T-helper 17 cell (primary cell): ENCODE results near the gene FADS3. TPM values are rescaled to one million over a fixed set of nuclear protein-coding genes. Genes with fewer than 3 reads are reported as not detected.

Source experiments
- ATAC-seq: fragments of 150-1000 bp; cut with Tn5 transposase; 2 replicates; pipeline ENCODE4 v1.10.0; 2021; ENCODE audit warnings: mild to moderate bottlenecking, moderate library complexity
- DNase-seq, 3 donors: peaks; one replicate each; pipeline versions ENCODE4 v3.0.0 to v3.0.0-alpha.2; 2020 to 2021
- H3K9me3 ChIP-seq: one replicate; pipeline ENCODE4 v1.7.0; 2013; ENCODE audit warnings: low read length, mild to moderate bottlenecking; ENCODE audit not compliant: control insufficient read depth, poor library complexity, severe bottlenecking
- H3K27ac Mint-ChIP-seq: one replicate; pipeline ENCODE4 v1.8.0; 2022; ENCODE audit warnings: mild to moderate bottlenecking, moderate library complexity, mixed read lengths
- H3K27me3 Mint-ChIP-seq: one replicate; pipeline ENCODE4 v1.8.0; 2022; ENCODE audit warnings: mixed read lengths
- H3K36me3 Mint-ChIP-seq: one replicate; pipeline ENCODE4 v1.8.0; 2022; ENCODE audit warnings: low read depth, mixed read lengths
- H3K4me1 Mint-ChIP-seq: one replicate; pipeline ENCODE4 v1.8.0; 2022; ENCODE audit warnings: mild to moderate bottlenecking, mixed read lengths
- H3K4me3 Mint-ChIP-seq: one replicate; pipeline ENCODE4 v1.8.0; 2022; ENCODE audit warnings: mild to moderate bottlenecking, moderate library complexity, mixed read lengths
- total RNA-seq, 4 donors: library from RNA in 2 of 4; stranded (reverse) in 2 of 4; gene quantifications; one replicate each; pipeline ENCODE4 v1.2.3 and lab custom pipeline; 2022 to 2026

The FADS3 gene
- total RNA-seq, 2 donors from 2014 or later = 8.5 to 14.5 TPM

- no peaks in the 10 kb centered on the region for H3K36me3 Mint-ChIP-seq
- H3K9me3 ChIP-seq = no peaks in the 10 kb centered on the region
- no peak overlapping the region for H3K27ac Mint-ChIP-seq
- DNase-seq (no peak), ATAC-seq (no peak)
- peaks cover 38% of the 10 kb centered on the region for H3K27me3 Mint-ChIP-seq
- peaks cover 5% of the 10 kb centered on the region for H3K4me1 Mint-ChIP-seq
- H3K4me3 Mint-ChIP-seq = no peak overlapping the region
These were observed 19.9 kb upstream of the FADS3 start for GRCh38 chr11:61911128-61911700.

- peaks cover 33% of the 10 kb centered on the region for H3K27me3 Mint-ChIP-seq
These were observed 19.1 kb upstream of the FADS3 start for GRCh38 chr11:61910187-61911127.

GRCh38 chr11:61908730-61909316 is 17.5 kb upstream of the FADS3 start:
- H3K4me3 Mint-ChIP-seq = no peak overlapping the region
- no peaks in the 10 kb centered on the region for H3K36me3 Mint-ChIP-seq
- DNase-seq = no peak
- H3K9me3 ChIP-seq = no peaks in the 10 kb centered on the region
- peaks cover 3% of the 10 kb centered on the region for H3K4me1 Mint-ChIP-seq
- H3K27ac Mint-ChIP-seq = no peak overlapping the region
- H3K27me3 Mint-ChIP-seq = peaks cover 22% of the 10 kb centered on the region
- no peak for ATAC-seq

More at GRCh38 chr11:61910187-61911127, 19.1 kb upstream of the FADS3 start:
- Mint-ChIP-seq H3K4me1 (peaks cover 4% of the 10 kb centered on the region), H3K36me3 (no peaks in the 10 kb centered on the region), H3K27ac (no peak overlapping the region), H3K4me3 (no peak overlapping the region)
- no peaks in the 10 kb centered on the region for H3K9me3 ChIP-seq
- ATAC-seq (no peak), DNase-seq (peak in 1 of 3 donors; percentile 0)

- H3K9me3 ChIP-seq = no peaks in the 10 kb centered on the region
- Mint-ChIP-seq H3K4me1 (peaks cover 3% of the 10 kb centered on the region), H3K27ac (no peak overlapping the region), H3K4me3 (no peak overlapping the region), H3K36me3 (no peaks in the 10 kb centered on the region), H3K27me3 (peaks cover 21% of the 10 kb centered on the region)
- DNase-seq (no peak), ATAC-seq (no peak)
These were observed 16.8 kb upstream of the FADS3 start for GRCh38 chr11:61907871-61908729.

- peaks cover 19% of the 10 kb centered on the region for H3K27me3 Mint-ChIP-seq
- no peaks in the 10 kb centered on the region for H3K36me3 Mint-ChIP-seq
- no peaks in the 10 kb centered on the region for H3K9me3 ChIP-seq
- no peaks in the 10 kb centered on the region for H3K4me1 Mint-ChIP-seq
- ATAC-seq = no peak
- H3K27ac Mint-ChIP-seq = no peak overlapping the region
- no peak for DNase-seq
- no peak overlapping the region for H3K4me3 Mint-ChIP-seq
These were observed 15.9 kb upstream of the FADS3 start for GRCh38 chr11:61907282-61907681.

- Mint-ChIP-seq H3K27ac (no peak overlapping the region), H3K36me3 (no peaks in the 10 kb centered on the region), H3K4me1 (no peaks in the 10 kb centered on the region), H3K4me3 (no peak overlapping the region), H3K27me3 (peaks cover 15% of the 10 kb centered on the region)
- ATAC-seq (no peak), DNase-seq (no peak)
- H3K9me3 ChIP-seq = no peaks in the 10 kb centered on the region
These were observed 15.2 kb upstream of the FADS3 start for GRCh38 chr11:61906522-61906909.

- no peak overlapping the region for H3K4me3 Mint-ChIP-seq
- no peaks in the 10 kb centered on the region for H3K36me3 Mint-ChIP-seq
- no peaks in the 10 kb centered on the region for H3K9me3 ChIP-seq
- H3K27me3 Mint-ChIP-seq = peaks cover 13% of the 10 kb centered on the region
- no peak for ATAC-seq
- no peak for DNase-seq
- H3K4me1 Mint-ChIP-seq = no peaks in the 10 kb centered on the region
- H3K27ac Mint-ChIP-seq = no peak overlapping the region
These were observed 14.6 kb upstream of the FADS3 start for GRCh38 chr11:61905801-61906521.

GRCh38 chr11:61905067-61905696 is 13.8 kb upstream of the FADS3 start:
- DNase-seq (no peak), ATAC-seq (no peak)
- Mint-ChIP-seq H3K4me1 (no peaks in the 10 kb centered on the region), H3K27me3 (peaks cover 13% of the 10 kb centered on the region), H3K36me3 (no peaks in the 10 kb centered on the region), H3K4me3 (no peak overlapping the region), H3K27ac (no peak overlapping the region)
- H3K9me3 ChIP-seq = no peaks in the 10 kb centered on the region

- ATAC-seq (no peak), DNase-seq (no peak)
- Mint-ChIP-seq H3K36me3 (no peaks in the 10 kb centered on the region), H3K4me1 (no peaks in the 10 kb centered on the region), H3K27me3 (peaks cover 13% of the 10 kb centered on the region), H3K27ac (no peak overlapping the region), H3K4me3 (no peak overlapping the region)
- no peaks in the 10 kb centered on the region for H3K9me3 ChIP-seq
These were observed 13.2 kb upstream of the FADS3 start for GRCh38 chr11:61904539-61905048.

GRCh38 chr11:61903845-61904244 is 12.5 kb upstream of the FADS3 start:
- peaks cover 5% of the 10 kb centered on the region for H3K4me1 Mint-ChIP-seq
- no peak overlapping the region for H3K27ac Mint-ChIP-seq

GRCh38 chr11:61902313-61902712 is 11.0 kb upstream of the FADS3 start:
- peaks cover 5% of the 10 kb centered on the region for H3K4me1 Mint-ChIP-seq

More at GRCh38 chr11:61903845-61904244, 12.5 kb upstream of the FADS3 start:
- Mint-ChIP-seq H3K27me3 (peaks cover 13% of the 10 kb centered on the region), H3K4me3 (no peak overlapping the region), H3K36me3 (no peaks in the 10 kb centered on the region)
- H3K9me3 ChIP-seq = no peaks in the 10 kb centered on the region
- ATAC-seq = no peak
- DNase-seq = no peak

GRCh38 chr11:61901397-61901796 is 10.1 kb upstream of the FADS3 start:
- DNase-seq (no peak), ATAC-seq (no peak)
- H3K4me3 Mint-ChIP-seq = no peak overlapping the region
- peaks cover 5% of the 10 kb centered on the region for H3K4me1 Mint-ChIP-seq
- H3K36me3 Mint-ChIP-seq = no peaks in the 10 kb centered on the region
- peaks cover 13% of the 10 kb centered on the region for H3K27me3 Mint-ChIP-seq
- H3K27ac Mint-ChIP-seq = no peak overlapping the region
- no peaks in the 10 kb centered on the region for H3K9me3 ChIP-seq

More at GRCh38 chr11:61902313-61902712, 11.0 kb upstream of the FADS3 start:
- no peak for DNase-seq
- H3K4me3 Mint-ChIP-seq = no peak overlapping the region
- no peaks in the 10 kb centered on the region for H3K36me3 Mint-ChIP-seq
- ATAC-seq = no peak
- peaks cover 13% of the 10 kb centered on the region for H3K27me3 Mint-ChIP-seq
- H3K27ac Mint-ChIP-seq = no peak overlapping the region
- H3K9me3 ChIP-seq = no peaks in the 10 kb centered on the region
